HG03095 (cell line): ENCODE measurements around the gene LRRC4B.

Experiments
- ATAC-seq: cut with Tn5 transposase; IDR thresholded peaks from one replicate; pipeline ENCODE4 v1.9.1; 2021; ENCODE audit warnings: moderate library complexity; ENCODE audit not compliant: unreplicated experiment

Gene LRRC4B

GRCh38 chr19:50573741-50574461 is 5.7 kb upstream of the LRRC4B start:
- no peak for ATAC-seq

- ATAC-seq = no peak
Observed at GRCh38 chr19:50570997-50571396, 2.8 kb upstream of the LRRC4B start.

GRCh38 chr19:50569938-50570540 is 1.8 kb upstream of the LRRC4B start:
- no peak for ATAC-seq

GRCh38 chr19:50568728-50569698 is 778 bp upstream of the LRRC4B start:
- no peak for ATAC-seq

GRCh38 chr19:50567052-50567841 is 988 bp downstream of the LRRC4B start:
- no peak for ATAC-seq

GRCh38 chr19:50565984-50566903 is 2.0 kb downstream of the LRRC4B start:
- ATAC-seq = no peak

GRCh38 chr19:50564229-50565105 is 3.8 kb downstream of the LRRC4B start:
- ATAC-seq = no peak

GRCh38 chr19:50563597-50563996 is 4.6 kb downstream of the LRRC4B start:
- ATAC-seq = no peak

GRCh38 chr19:50562996-50563395 is 5.2 kb downstream of the LRRC4B start:
- no peak for ATAC-seq

GRCh38 chr19:50562329-50562728 is 5.9 kb downstream of the LRRC4B start:
- ATAC-seq = no peak

GRCh38 chr19:50559636-50560035 is 8.6 kb downstream of the LRRC4B start:
- ATAC-seq = no peak

GRCh38 chr19:50558449-50558848 is 9.8 kb downstream of the LRRC4B start:
- no peak for ATAC-seq

- ATAC-seq = no peak
Observed at GRCh38 chr19:50558039-50558438, 10.2 kb downstream of the LRRC4B start.

GRCh38 chr19:50557009-50557613 is 11.1 kb downstream of the LRRC4B start:
- no peak for ATAC-seq

- ATAC-seq = no peak
Observed at GRCh38 chr19:50556282-50557008, 11.8 kb downstream of the LRRC4B start.

GRCh38 chr19:50555450-50556281 is 12.6 kb downstream of the LRRC4B start:
- no peak for ATAC-seq

GRCh38 chr19:50555033-50555432 is 13.2 kb downstream of the LRRC4B start:
- ATAC-seq = no peak
